ENCODE measurements around the gene GCG.

Gene GCG

GRCh38 chr2:162185541-162186232 is 33.6 kb upstream of the GCG start:
- DNase-seq (ENCODE audit: low spot score) = no peak
- no peak for TF ChIP-seq CTCF (IDR thresholded peaks at IDR 0.05; ENCODE audit: extremely low read depth, missing control alignments)

- TF ChIP-seq CTCF (IDR thresholded peaks at IDR 0.05; ENCODE audit: extremely low read depth, missing control alignments) = no peak
- DNase-seq (ENCODE audit: low spot score) = no peak
Measured at GRCh38 chr2:162184821-162185450, 32.9 kb upstream of the GCG start.

- TF ChIP-seq CTCF (IDR thresholded peaks at IDR 0.05; ENCODE audit: extremely low read depth, missing control alignments) = no peak
- no peak for DNase-seq (ENCODE audit: low spot score)
Measured at GRCh38 chr2:162184359-162184758, 32.3 kb upstream of the GCG start.

- DNase-seq (ENCODE audit: low spot score) = no peak
- no peak for TF ChIP-seq CTCF (IDR thresholded peaks at IDR 0.05; ENCODE audit: extremely low read depth, missing control alignments)
Measured at GRCh38 chr2:162182395-162182794, 30.3 kb upstream of the GCG start.

- no peak for TF ChIP-seq CTCF (IDR thresholded peaks at IDR 0.05; ENCODE audit: extremely low read depth, missing control alignments)
- DNase-seq (ENCODE audit: low spot score) = no peak
Measured at GRCh38 chr2:162177301-162177700, 25.3 kb upstream of the GCG start.

- DNase-seq (ENCODE audit: low spot score) = no peak
- TF ChIP-seq CTCF (IDR thresholded peaks at IDR 0.05; ENCODE audit: extremely low read depth, missing control alignments) = no peak
Measured at GRCh38 chr2:162175714-162176113, 23.7 kb upstream of the GCG start.

- no peak for TF ChIP-seq CTCF (IDR thresholded peaks at IDR 0.05; ENCODE audit: extremely low read depth, missing control alignments)
- DNase-seq (ENCODE audit: low spot score) = no peak
Measured at GRCh38 chr2:162174746-162175145, 22.7 kb upstream of the GCG start.

Measured in GM20000 (cell line).